NCI-H524 treated with DMSO at 0.1 percent for 48 hours (cell line): Measurements from ENCODE around the gene PIN1.

ENCODE experiments used
- DNase-seq: peaks from one replicate; lab custom pipeline; 2025; lab: John Stamatoyannopoulos, UW

PIN1 gene

DNA sequence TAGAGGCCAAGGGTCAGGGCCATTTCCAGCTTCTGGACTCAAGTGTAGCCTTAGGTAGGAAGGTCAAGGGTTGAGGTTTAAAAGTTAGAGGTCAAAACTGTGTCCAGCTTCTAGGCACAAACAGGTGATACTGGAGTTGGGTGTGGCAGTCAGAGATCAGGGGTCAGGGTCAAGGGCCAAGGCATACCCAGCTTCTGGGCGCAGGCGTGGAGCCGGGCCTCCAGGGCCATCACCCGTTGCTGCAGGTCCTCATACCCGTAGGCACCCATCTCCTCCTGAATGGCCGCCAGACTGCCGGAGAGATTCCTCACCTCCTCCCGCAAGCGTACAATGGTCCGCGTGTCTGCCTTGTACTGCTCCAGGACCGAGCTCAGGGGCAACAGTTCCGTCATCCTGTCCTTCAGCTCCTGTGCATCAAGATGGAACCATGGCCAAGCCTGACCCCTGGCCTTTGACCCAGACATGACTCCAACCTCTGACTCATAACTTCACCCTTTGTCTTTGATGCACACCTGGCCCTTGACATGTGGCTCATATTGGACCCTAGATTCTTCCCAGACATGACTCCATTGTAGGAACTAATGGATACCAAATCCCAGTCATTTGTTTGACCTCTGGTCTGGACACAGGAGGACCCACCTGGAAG lies 22.1 kb downstream of the PIN1 start:
- DNase-seq: no peak

DNA sequence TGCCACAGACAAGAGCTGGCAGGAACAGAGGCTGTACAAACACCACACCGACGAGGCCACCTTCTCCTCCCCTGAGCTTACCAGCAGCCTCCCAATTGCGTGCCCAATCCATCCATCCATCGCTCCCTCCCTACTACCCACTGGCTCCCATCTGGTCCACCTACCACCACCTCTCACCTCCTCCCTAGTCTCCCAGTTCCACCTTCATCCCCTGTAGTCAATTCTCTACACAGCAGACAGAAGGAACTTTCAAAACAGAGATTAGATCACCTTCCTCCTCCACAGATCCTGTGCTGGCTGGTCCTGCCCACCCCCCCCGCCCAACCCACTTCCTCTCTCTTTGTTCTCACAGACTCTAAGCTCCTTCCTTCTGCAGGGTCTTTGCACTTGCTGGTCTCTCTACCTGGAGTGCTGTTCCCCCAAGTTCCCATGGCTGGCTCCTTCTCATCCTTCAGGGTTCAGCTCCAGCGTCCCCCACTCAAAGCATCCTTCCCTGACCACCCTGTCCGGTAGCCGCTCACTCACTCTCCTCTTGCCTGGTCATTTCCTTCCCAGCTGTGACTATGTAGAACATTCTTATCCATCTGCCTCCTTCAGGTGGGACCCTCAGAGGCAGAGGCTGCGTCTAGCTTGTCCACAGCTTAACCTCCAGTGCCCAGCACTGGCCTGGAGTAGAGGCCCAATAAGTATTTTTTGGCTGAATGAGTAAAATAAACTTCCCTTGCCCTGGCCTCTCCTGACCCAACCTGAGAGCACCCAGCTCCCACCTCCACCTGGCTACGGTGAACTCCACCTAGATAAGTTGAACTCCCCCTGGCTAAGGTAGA lies 23.0 kb downstream of the PIN1 start:
- DNase-seq: no peak

DNA sequence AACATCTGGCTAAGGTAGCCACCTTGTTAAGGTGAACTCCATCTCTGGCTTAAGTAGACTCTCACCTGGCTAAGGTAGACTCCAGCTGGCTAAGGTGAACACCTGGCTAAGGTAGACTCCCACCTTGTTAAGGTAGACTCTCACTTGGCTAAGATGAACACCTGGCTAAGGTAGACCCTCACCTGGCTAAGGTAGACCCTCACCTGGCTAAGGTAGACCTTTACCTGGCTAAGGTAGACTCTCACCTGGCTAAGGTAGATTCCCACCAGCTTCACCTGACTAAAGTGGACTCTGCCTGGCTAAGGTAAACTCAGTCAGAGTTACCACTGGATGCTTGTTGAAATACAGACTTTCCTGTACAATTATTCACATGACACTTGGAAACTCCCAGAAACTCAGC lies 23.6 kb downstream of the PIN1 start:
- DNase-seq: no peak

DNA sequence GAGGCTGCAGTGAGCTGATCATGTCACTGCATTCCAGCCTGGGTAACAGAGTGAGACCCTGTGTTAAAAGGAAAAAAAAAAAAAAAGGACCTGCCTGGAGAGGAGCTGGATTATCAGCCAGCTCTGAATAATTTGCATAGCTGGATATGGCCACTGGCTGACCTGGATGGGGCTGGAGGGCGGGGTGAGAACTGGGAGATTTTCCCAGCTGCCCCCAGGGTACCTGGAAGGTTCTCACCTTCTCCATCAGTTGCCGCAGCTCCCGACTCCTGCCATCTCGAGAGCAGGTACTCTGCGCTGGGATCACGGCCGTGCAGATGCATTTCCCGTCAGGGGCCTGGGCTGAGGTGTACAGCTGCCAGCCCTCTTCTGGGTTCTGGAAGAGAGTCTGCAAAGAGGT lies 25.3 kb downstream of the PIN1 start:
- no peak for DNase-seq

DNA sequence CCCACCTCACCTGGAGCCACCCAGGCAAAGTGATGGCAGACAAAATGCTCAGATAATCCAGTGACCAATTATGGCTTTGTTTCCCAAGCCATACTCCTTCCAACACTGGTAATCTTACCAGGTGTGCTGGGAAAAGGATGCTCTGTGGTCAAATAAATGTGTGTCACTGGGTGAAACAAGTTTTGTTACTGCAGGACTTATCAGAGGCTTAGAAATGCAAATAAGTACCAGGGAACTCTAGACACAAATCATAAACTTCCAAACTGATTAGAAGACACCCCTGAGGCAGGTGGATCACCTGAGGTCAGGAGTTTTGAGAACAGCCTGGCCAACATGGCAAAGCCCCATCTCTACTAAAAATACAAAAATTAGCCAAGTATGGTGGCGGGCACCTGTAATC lies 26.4 kb downstream of the PIN1 start:
- no peak for DNase-seq

DNA sequence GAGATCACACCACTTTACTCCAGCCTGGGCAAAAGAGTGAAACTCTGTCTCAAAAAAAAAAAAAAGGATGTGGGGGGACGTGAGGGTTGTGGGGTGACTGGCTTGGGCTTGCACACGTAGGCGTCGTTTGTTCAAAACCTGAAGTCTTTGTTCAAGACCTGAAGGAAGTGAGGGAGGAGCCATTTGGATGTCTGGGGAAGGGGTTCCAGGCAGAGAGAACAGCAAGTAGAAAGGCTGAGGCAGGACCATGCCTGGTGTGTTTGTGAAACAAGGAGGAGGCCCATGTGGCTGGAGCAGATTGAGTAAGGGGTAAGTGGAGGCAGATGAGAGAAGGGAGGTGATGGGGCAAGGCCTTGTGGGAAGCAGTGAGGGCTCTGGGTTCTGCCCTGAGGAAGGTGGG lies 27.8 kb downstream of the PIN1 start:
- DNase-seq: no peak

DNA sequence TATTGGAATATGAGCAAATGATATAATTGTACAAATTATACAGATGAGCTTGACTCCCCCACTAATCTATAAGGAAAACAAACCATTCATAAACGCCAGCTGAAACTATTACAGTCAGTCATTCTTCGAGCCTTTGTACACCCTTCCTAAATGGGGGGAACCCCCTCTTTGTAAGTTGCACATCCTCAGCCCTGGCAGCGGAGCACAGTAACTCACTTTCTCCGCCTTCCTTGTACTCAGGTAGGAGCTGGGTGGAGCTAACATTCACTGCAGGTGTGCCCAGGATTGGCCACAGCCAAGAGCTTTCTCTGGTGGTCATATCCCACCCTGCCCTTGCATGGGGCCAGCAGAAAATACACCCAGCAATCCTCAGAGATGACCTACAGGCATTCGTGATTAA lies 28.6 kb downstream of the PIN1 start:
- DNase-seq: no peak

DNA sequence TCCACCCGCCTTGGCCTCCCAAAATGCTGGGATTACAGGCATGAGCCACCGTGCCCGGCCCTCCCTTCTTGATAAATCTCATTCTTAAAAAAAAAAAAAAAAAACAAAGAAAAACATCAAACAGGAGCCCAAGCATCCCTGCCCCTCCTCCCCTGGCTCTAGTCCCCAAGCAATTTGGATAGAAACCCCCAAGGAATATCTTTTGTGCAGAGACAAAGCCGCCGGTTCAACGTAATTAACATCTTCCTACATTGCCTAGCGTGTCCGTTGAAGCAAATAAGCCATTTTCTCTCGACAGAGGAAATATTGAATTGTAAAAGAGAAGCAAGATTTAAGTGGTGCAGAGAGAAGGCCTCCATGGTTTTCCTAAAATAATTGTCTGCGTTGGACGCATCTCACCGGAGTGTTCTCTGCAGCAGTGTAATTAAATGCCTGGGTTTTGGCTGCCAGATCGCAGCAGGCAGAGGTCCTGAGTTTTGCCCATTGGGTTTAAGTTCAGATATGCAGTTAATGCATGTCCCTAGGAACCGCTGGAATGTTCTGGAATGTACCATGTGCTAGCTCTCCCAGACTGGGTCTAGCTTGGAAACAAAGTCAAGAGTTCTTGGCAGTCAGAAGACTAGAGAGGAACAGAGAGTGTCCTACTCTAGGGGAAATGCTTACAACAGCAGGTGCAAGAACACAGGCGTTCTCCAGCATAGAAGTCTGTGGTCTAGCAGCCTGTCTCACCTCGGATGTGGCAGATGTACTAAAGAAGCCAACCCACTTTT lies 30.8 kb downstream of the PIN1 start:
- no peak for DNase-seq

DNA sequence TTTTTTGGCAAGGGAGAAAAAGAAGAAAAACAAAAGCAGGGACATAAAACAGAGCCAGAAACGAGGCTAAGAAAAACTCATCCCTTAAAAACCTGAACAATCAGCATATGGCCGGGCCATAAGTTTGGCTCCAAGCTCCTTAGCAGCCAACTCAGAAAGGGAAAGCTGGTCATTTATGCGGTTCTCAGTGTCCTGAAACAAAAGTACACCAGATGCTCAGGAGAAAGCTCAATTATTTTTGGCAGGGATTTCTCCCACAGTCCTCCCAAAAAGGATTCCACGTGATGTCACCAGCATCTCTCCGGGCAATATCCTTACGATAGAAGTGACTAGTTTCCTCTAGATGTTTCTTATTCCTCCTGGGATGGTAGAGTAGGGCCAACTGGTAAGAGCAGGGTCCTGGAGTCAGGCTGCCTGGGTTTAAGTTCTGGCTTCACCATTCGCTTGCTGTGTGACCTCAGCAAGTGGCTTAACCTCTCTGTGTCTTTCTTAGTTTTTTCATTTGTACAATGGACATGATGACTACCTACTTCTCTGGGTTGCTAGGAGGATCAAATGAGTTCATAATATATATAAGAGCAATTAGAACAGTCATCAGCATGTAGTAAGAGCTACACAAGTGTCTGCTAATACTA lies 34.0 kb downstream of the PIN1 start:
- no peak for DNase-seq

DNA sequence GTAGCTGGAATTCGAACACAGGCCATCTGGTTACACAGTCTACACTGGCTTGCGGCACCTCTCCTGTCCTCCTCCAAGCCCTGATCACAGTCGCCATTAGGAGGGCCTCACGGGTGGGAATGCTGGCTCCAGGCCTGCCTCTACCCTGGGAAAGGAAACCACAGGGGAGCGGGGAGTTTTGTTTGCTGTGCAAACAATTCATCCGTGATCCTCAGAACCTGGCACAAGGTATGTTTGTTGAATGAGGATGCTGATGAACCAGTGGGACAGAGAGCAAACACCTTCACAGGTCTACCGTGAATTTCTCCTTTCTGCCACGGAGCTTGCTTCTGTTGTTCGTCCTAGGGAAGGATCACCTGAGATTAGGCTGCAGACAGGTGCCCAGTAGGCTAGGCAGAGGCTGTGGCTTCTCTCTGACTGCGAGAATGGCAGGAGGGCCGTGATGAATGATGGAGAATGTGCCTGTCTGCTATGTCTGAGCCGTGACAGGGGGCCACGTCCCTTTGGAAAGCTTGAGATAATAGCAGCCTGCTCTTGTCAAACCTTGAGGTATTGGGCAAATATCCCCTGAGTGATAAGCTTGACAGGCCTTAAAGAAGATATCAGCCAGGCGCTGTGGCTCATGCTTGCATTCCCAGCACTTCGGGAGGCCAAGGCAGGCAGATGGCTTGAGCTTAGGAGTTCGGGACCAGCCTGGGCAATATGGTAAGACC lies 36.7 kb downstream of the PIN1 start:
- no peak for DNase-seq

DNA sequence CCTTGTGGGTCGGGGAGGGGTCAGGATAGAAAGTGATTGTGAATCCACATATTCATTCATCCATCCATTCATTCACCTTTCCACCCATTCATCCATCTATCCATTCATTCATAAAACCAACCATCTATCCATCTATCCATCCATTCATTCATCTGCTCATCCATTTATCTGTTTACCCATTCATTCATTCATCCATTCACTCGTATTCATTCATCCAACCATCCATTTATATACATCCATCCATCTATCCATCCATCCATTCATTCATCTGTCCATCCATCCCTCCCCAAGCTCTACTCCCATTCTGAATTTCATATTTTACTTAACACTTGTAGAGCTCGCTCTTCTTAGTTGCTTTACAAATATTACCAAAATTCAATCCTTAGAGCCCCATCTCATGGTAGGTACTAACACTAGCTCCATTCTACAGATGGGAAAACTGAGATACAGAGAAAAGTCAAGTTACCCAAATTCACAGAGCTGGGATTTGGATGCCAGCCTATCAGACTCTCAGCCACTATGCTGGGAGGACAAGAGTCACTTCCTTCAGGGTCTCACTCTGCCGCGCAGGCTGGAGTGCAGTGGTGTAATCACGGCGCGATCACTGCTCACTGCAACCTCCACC lies 37.6 kb downstream of the PIN1 start:
- no peak for DNase-seq

DNA sequence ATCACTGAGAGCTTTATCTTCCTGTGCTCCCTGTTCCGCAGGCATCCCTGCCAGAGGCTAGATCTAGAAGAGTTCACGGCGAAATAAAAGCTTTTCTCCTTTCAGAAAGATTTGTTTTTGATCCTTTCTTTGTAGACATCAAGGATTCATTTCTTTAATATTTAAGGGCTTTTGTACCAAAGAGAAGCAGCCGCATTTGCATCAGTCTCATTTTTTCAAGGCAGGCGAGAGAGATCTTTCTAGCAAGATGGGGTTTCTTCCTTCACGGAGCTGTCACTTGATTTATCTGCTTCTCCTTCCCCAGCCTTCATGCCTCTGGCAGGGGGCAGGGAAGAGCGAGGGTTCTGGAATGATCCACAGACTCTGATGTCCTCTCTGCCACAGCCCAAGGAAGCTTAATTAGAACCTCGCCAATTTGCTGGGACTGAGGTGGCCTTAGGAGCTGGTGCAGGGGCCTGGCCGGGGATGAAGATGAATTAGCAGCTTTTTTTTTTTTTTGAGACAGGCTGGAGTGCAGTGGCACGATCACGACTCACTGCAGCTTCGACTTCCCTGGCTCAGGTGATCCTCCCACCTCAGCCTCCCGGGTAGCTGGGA lies 40.0 kb downstream of the PIN1 start:
- no peak for DNase-seq

DNA sequence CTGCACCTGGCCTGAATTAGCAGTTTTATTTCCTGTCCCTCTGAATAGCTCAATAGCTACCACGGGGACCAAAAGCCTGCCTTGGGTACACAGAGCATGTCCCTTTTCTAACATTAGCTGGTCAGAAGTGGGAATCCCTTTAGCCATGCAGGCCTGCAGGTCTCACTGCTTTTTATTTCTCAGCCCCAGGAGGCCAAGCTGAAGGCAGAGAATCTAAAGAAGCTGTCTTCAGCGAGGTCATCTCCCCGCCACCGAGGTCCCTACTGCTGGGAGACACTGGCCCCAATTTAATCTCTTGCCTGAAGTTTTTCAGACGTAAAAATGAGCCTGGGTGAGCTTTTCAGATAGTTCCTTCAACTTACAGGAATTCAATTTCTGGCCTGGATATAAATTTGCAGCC lies 40.7 kb downstream of the PIN1 start:
- no peak for DNase-seq

DNA sequence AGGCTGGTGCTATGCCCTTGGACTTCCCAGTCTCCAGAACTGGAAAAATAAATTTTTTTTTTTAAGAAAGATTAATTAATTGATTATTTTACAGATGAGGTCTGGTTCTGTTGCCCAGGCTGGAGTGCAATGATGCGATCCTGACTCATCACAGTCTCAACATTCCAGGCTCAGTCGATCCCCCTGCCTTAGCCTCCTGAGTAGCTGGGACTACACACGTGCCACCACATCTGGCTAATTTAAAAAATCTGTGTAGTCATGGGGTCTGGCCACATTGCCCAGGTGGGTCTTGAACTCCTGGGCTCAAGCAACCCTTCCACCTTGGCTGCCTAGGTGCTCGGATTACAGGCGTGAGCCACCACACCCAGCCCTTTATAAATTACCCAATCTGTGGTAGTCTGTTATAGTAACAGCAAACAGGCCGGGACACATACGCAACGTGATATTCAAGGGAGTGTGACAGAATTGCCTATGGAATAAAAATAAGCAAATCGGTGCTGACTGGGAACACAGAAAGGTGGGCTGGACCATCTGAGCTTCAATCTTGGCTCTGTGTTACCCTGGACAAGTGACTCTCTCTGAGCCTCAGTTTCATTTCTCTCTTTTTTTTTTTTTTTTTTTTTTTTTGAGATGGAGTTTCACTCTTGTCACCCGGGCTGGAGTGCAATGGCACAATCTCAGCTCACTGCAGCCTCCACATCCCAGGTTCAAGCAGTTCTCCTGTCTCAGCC lies 42.8 kb downstream of the PIN1 start:
- no peak for DNase-seq

DNA sequence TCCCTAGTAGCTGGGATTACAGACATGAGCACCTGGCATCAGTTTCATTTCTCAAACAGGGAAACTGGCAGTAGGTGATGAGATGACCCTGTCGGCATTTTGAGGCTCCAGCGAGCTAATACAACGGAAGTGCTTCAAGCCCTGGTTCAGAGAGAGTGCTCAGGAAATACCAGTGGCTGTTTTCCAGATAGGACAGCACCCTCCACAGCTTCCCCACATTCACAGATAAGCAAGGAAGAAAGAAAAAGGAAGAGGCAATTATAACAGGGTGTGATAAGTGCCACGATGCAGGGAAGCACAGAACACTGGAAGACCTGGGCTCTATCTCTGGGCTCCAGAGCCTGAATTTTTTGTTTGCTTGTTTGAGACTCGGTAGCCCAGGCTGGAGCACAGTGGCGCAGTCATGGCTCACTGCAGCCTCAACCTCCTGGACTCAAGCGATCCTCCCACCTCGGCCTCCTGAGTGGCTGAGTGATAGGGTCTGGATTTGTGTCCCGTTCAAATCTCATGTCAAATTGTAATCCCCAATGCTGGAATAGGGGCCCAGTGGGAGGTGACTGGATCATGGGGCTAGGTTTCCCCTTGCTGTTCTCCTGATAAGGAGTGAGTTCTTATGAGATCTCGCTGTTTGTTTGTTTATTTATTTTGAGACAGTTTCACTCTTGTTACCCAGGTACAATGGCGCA lies 43.5 kb downstream of the PIN1 start:
- no peak for DNase-seq

DNA sequence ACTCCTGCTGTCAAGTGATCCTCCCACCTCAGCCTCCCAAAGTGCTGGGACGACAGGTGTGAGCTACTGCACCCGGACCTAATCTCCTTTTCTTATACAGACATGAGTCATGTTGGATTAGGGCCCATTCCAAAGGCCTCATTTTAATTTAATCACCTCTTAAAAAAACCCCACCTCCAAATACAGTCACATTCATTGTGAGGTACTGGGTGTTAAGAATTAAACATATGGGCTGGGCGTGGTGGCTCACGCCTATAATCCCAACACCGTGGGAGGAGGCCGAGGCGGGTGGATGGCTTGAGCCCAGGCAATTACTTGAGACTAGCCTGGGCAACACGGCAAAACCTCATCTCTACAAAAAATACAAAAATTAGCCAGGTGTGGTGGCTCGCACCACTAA lies 46.6 kb downstream of the PIN1 start:
- peak; percentile 95 for DNase-seq

DNA sequence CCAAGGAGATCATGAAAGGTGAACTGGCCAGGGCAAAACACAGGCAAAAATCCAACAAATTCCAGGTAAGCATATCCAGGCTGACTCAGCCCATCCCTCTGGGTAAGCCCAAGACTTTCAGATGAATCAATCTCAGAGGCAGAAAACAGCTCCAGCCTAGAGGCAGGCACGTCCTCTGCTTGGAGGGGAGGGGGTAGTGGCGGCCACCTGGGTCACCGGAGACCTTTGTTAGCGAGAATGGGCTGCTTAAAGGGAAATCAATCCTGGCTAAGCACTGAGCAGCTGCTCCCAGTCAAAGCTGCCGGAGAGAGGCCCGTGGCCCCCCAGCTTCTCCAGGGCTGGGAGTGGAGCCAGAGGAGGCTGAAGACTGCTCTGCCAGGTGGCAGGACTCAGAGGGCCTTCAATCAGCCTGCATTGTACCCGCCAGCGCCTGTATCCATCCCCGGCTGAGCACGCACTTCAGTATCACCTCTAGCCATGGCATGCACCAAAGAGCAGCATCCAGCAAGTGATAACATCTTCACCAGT lies 48.2 kb downstream of the PIN1 start:
- DNase-seq: peak; percentile 91

DNA sequence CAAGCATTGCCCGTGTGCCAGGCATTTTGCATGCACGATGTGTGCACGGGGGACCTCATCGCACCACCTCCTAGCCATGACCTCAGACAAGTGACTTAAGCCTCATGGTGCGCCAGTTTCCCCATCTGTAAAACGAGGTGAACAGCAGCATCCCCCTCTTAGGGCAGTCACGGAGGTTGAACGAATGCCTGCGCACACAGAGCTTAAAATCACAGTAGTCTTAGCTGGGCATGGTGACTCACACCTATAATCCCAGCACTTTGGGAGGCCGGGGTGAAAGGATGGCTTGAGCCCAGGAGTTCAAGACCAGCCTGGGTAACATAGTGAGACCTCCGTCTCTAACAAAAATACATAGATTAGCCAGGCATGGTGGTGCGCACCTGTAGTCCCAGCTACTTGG lies 48.6 kb downstream of the PIN1 start:
- DNase-seq: no peak

DNA sequence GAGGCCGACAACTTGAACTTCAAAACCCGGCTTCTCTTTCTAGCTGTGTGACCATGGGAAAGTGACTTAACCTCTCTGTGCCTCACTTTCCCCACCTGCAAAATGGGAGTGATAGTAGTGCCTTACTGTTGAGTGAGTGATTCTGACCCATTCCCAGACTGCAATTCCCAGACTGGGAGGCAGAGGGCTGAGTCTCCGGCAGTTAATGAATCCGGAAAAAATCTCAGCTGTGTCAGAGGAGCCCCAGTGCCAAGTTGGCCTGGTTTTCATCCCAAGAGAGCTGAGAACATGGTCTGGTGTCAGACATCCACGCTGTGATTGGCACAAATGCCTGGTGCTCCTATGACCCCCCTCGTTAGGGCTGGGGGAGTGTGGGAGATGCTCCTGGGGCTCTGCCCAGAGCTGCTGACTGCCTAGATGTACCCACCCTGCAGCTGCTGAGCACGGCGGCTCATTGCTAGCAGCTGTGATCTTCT lies 50.0 kb downstream of the PIN1 start:
- no peak for DNase-seq
